H1 (cell line): ENCODE measurements around the gene MIEN1. TPM values are rescaled to one million over a fixed set of nuclear protein-coding genes. Genes with fewer than 3 reads are reported as not detected.

Source experiments
- ASH2L ChIP-seq: fragments of 200-600, 300-600 bp; sonication (generic); IDR thresholded peaks from one replicate; pipeline ENCODE4 v1.7.1; 2017; ENCODE audit warnings: low read length
- CBX5 ChIP-seq: fragments of 300-800, 300-1000 bp; sonication (generic); IDR thresholded peaks from 2 replicates; pipeline ENCODE4 v1.7.1; 2016; ENCODE audit warnings: antibody characterized with exemption, low read length, low read depth
- CTCF ChIP-seq, 3 experiments: IDR thresholded peaks; 1 replicate in 2 of 3; 2 replicates in 1 of 3; pipeline versions ENCODE4 v1.5.1 to v1.6.1; 2011; ENCODE audit warnings: low read length in 3 of 3, mild to moderate bottlenecking in 3 of 3, inconsistent platforms in 2 of 3, low read depth in 1 of 3, moderate library complexity in 1 of 3; ENCODE audit not compliant: insufficient read depth in 1 of 3; ENCODE audit errors: control extremely low read depth in 1 of 3
- KDM4A ChIP-seq: IDR thresholded peaks from one replicate; pipeline ENCODE4 v1.7.1; 2012; ENCODE audit warnings: low read depth, mild to moderate bottlenecking, moderate library complexity, low read length, inconsistent platforms; ENCODE audit not compliant: severe bottlenecking
- MAFK ChIP-seq: IDR thresholded peaks from 2 replicates; pipeline ENCODE4 v1.6.1; 2012; ENCODE audit warnings: low read depth, mild to moderate bottlenecking, improper control_type of control experiment, low read length
- SP2 ChIP-seq: IDR thresholded peaks from 2 replicates; pipeline ENCODE4 v1.6.1; 2012; ENCODE audit warnings: mild to moderate bottlenecking, low read length, inconsistent platforms
- SUZ12 ChIP-seq: fragments of 200-600 bp; sonication (generic); IDR thresholded peaks from 2 replicates; pipeline ENCODE4 v1.6.1; 2012; ENCODE audit warnings: mild to moderate bottlenecking, inconsistent platforms, low read length, moderate library complexity, mixed read lengths
- polyA plus RNA-seq, 7 experiments: library from polyadenylated mRNA; depleted of rRNA in 3 of 7; stranded (reverse) in 5 of 7; unstranded in 2 of 7; fragments of >200 nt in 5 of 7; fragments of 200-250 nt in 2 of 7; gene quantifications; 1 replicate in 5 of 7; 2 replicates in 1 of 7; 4 replicates in 1 of 7; pipeline versions ENCODE4 v1.2.1 to v1.2.3, GENCODE V29; 2011 to 2013; ENCODE audit warnings: missing spikeins in 2 of 7, mixed read lengths in 2 of 7
- total RNA-seq: library from RNA; stranded (reverse); fragmentation: NEBNext Ultra II Directional; extraction: Animal tissue kit (Norgen Biotek cat#: 25700); gene quantifications from 2 replicates; pipeline ENCODE4 v1.2.1, GENCODE V29; 2021

MIEN1 gene
- total and polyA plus RNA-seq, 2 of the 8 experiments (the other 6 are each of a cell fraction or from before 2014, with no cell fraction given), result 29.6 to 54.9 TPM

DNA sequence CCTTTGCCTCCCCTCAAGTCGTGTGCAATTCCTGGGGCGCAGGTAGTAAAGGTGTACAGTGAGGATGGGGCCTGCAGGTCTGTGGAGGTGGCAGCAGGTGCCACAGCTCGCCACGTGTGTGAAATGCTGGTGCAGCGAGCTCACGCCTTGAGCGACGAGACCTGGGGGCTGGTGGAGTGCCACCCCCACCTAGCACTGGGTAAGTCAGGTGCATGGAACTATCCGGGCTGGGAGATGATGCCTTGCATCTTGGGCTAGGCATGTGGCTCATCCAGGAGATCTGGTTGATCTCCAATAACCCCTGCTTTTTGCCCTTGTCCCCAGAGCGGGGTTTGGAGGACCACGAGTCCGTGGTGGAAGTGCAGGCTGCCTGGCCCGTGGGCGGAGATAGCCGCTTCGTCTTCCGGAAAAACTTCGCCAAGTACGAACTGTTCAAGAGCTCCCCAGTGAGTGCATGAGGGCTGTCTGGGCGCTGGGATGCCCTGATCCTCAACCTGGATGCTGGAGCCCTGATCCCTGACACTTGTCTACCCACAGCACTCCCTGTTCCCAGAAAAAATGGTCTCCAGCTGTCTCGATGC is 12.6 kb upstream of the MIEN1 start (continued):
- TF ChIP-seq CTCF (IDR thresholded peaks at IDR 0.05; ENCODE audit: control extremely low read depth in 1 of 3, insufficient read depth in 1 of 3, low read depth in 1 of 3, low read length in 3 of 3) (no peak), MAFK (no peak), CBX5 (no peak), SUZ12 (no peak), SP2 (no peak), KDM4A (no peak), ASH2L (no peak)
